Smooth muscle cell (in vitro differentiated cells): ENCODE results near the gene KCNK3. TPM values are rescaled to one million over a fixed set of nuclear protein-coding genes. Genes with fewer than 3 reads are reported as not detected.

Source experiments
- DNase-seq: peaks from one replicate; lab custom pipeline; 2025; ENCODE audit not compliant: unreplicated experiment; lab: John Stamatoyannopoulos, UW
- H2AFZ ChIP-seq: fragments of 200-600 bp; sonication (generic); 2 replicates; pipeline ENCODE4 v1.6.0; 2016; ENCODE audit warnings: antibody characterized with exemption, low read depth, mild to moderate bottlenecking
- H3F3A ChIP-seq: fragments of 200-600 bp; sonication (generic); 2 replicates; pipeline ENCODE4 v1.6.0; 2017; ENCODE audit warnings: antibody characterized with exemption, low read depth
- H3K27ac ChIP-seq: fragments of 200-600 bp; sonication (generic); 2 replicates; pipeline ENCODE4 v1.5.1; 2016; ENCODE audit warnings: low read depth, mild to moderate bottlenecking
- H3K27me3 ChIP-seq: fragments of 200-600 bp; sonication (generic); 2 replicates; pipeline ENCODE4 v1.6.1; 2016; ENCODE audit warnings: low read depth, mild to moderate bottlenecking
- H3K36me3 ChIP-seq: fragments of 200-600 bp; sonication (generic); 2 replicates; pipeline ENCODE4 v1.5.1; 2016; ENCODE audit warnings: low read depth
- H3K4me1 ChIP-seq: fragments of 200-600 bp; sonication (generic); 2 replicates; pipeline ENCODE4 v1.5.1; 2016; ENCODE audit warnings: low read depth
- H3K4me2 ChIP-seq: fragments of 200-600 bp; sonication (generic); 2 replicates; pipeline ENCODE4 v1.6.0; 2016; ENCODE audit warnings: mild to moderate bottlenecking
- H3K4me3 ChIP-seq: fragments of 200-600 bp; sonication (generic); 2 replicates; pipeline ENCODE4 v1.5.1; 2016; ENCODE audit warnings: mild to moderate bottlenecking
- H3K79me2 ChIP-seq: fragments of 200-600 bp; sonication (generic); 2 replicates; pipeline ENCODE4 v1.6.0; 2016; ENCODE audit warnings: low read depth, mild to moderate bottlenecking
- H3K9ac ChIP-seq: fragments of 200-600 bp; sonication (generic); 2 replicates; pipeline ENCODE4 v1.6.0; 2016; ENCODE audit warnings: low read depth
- H3K9me3 ChIP-seq: fragments of 200-600 bp; sonication (generic); replicated peaks from 2 replicates; pipeline ENCODE4 v1.5.1; 2016; ENCODE audit warnings: low read depth
- H4K20me1 ChIP-seq: fragments of 200-600 bp; sonication (generic); 2 replicates; pipeline ENCODE4 v1.6.0; 2016; ENCODE audit warnings: low read depth
- WGBS: methylation state at CpG from one replicate; pipeline ENCODE4 v1.1.7; 2016; ENCODE audit warnings: low lambda C conversion rate; 5-methylcytosine and 5-hydroxymethylcytosine counted together
- polyA plus RNA-seq: library from polyadenylated mRNA; unstranded; fragments of >200 nt; fragmentation: Nextera tagmentation; extraction: Ambion mirVana; gene quantifications from 2 replicates; pipeline ENCODE4 v1.2.1, GENCODE V29; 2016
- total RNA-seq: library from RNA; depleted of rRNA; stranded (reverse); fragments of >200 nt; gene quantifications from 2 replicates; pipeline ENCODE4 v1.2.3, GENCODE V29; 2014
- TF ChIP-seq, protein P1 (sequence below): fragments of 200-600 bp; sonication (generic); IDR thresholded peaks from 2 replicates; pipeline ENCODE4 v1.5.1; 2017; ENCODE audit warnings: borderline replicate concordance, mild to moderate bottlenecking, antibody characterized with exemption; ENCODE audit not compliant: insufficient read depth, poor library complexity, severe bottlenecking

The KCNK3 gene
- total and polyA plus RNA-seq, 2 experiments from 2014 or later = 1.1 to 7.5 TPM

GRCh38 chr2:26672818-26673393 lies 19.6 kb upstream of the KCNK3 start:
- no peaks in the 10 kb centered on the region for H3K36me3 ChIP-seq

DNA sequence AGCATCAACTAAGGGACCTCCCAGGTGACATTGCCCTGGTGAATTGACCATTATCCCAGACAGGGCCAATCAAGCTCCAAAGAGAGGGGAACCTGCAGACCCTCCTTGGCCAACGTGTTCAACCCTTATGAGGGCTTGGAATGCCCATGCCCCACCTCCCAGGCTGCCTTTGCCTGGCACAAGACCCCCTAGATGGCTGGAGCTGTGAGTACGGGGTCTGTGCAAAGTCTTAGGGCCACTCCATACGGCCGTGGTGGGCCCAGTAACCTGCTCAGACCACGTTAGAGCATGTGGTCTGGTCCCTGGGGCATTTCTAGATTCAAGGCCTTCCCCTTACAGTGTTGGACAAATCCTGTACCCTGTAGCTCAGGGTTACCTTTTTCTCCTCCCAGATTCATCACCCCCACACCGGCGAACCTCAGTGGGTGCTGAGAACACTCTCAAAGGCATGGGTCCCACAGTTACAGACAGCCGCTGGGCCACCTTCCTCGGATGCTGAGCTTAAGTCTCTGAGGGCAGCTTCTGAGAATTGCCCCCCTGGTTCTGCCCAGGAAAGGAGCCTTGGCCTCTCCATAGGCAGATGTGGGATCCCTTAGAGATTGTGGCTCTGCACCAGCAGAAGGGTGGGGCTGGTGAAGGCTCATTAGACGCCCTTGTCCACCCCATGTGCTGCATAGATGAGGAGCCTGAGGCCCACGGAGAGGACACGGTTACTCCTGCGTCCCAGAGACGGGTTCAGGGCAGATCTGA lies 18.3 kb upstream of the KCNK3 start:
- no peaks in the 10 kb centered on the region for H3F3A ChIP-seq
- no peak overlapping the region for H3K9ac ChIP-seq
- H3K4me3 ChIP-seq = no peak overlapping the region
- no peak overlapping the region for H2AFZ ChIP-seq
- H3K36me3 ChIP-seq = no peaks in the 10 kb centered on the region
- no peaks in the 10 kb centered on the region for H3K27me3 ChIP-seq
- H3K9me3 ChIP-seq = no peaks in the 10 kb centered on the region
- 93% methylated on average over 14 of the region's 14 CpGs for WGBS
- H3K79me2 ChIP-seq = no peaks in the 10 kb centered on the region
- TF ChIP-seq, protein P1, sequence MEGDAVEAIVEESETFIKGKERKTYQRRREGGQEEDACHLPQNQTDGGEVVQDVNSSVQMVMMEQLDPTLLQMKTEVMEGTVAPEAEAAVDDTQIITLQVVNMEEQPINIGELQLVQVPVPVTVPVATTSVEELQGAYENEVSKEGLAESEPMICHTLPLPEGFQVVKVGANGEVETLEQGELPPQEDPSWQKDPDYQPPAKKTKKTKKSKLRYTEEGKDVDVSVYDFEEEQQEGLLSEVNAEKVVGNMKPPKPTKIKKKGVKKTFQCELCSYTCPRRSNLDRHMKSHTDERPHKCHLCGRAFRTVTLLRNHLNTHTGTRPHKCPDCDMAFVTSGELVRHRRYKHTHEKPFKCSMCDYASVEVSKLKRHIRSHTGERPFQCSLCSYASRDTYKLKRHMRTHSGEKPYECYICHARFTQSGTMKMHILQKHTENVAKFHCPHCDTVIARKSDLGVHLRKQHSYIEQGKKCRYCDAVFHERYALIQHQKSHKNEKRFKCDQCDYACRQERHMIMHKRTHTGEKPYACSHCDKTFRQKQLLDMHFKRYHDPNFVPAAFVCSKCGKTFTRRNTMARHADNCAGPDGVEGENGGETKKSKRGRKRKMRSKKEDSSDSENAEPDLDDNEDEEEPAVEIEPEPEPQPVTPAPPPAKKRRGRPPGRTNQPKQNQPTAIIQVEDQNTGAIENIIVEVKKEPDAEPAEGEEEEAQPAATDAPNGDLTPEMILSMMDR = no peak
- no peaks in the 10 kb centered on the region for H3K4me1 ChIP-seq
- H4K20me1 ChIP-seq = no peaks in the 10 kb centered on the region
- H3K27ac ChIP-seq = no peak overlapping the region
- H3K4me2 ChIP-seq = no peak overlapping the region
- no peak for DNase-seq

More at GRCh38 chr2:26672818-26673393, 19.6 kb upstream of the KCNK3 start:
- TF ChIP-seq, protein P1 = no peak
- no peak for DNase-seq
- H2AFZ ChIP-seq = no peak overlapping the region
- H3K9ac ChIP-seq = no peak overlapping the region
- 94% methylated on average over 9 of the region's 9 CpGs for WGBS
- no peaks in the 10 kb centered on the region for H3K27me3 ChIP-seq
- no peaks in the 10 kb centered on the region for H3K9me3 ChIP-seq
- H3F3A ChIP-seq = peaks cover 5% of the 10 kb centered on the region
- H3K79me2 ChIP-seq = no peaks in the 10 kb centered on the region
- H4K20me1 ChIP-seq = no peaks in the 10 kb centered on the region
- no peak overlapping the region for H3K4me3 ChIP-seq
- H3K27ac ChIP-seq = no peak overlapping the region
- no peaks in the 10 kb centered on the region for H3K4me1 ChIP-seq
- H3K4me2 ChIP-seq = no peak overlapping the region

DNA sequence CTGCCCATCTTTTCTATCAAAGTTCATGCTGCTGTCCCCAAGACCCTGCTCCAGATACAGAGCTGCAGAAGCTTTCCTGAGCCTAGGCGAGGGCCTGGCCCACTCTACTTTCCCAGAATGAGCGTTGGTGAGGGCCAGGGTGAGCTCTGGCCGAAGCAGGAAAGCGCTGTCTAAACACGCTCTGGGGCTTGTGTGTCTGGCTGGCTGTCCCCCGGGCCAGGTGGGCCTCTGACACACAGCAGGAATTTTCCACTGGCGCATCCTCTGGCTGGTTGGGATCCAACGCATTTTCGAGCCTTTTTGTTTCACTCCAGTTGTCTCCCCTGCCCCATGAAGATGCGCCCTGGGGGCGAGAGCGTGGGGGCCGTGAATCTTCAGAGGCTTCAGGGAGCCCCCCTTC lies 17.8 kb upstream of the KCNK3 start:
- no peaks in the 10 kb centered on the region for H3K79me2 ChIP-seq
- H3K9me3 ChIP-seq = no peaks in the 10 kb centered on the region
- H3K4me3 ChIP-seq = no peak overlapping the region
- H3K4me1 ChIP-seq = no peaks in the 10 kb centered on the region
- H3K27ac ChIP-seq = no peak overlapping the region
- no peak overlapping the region for H3K4me2 ChIP-seq
- no peaks in the 10 kb centered on the region for H3F3A ChIP-seq
- H4K20me1 ChIP-seq = no peaks in the 10 kb centered on the region
- no peaks in the 10 kb centered on the region for H3K36me3 ChIP-seq
- no peak for DNase-seq
- H3K9ac ChIP-seq = no peak overlapping the region
- TF ChIP-seq, protein P1 = no peak
- WGBS = 83% methylated on average over 13 of the region's 13 CpGs
- H2AFZ ChIP-seq = no peak overlapping the region
- H3K27me3 ChIP-seq = no peaks in the 10 kb centered on the region
